Fibroblast of pulmonary artery (primary cell): ENCODE data around the gene SLC22A23.
A peak's percentile ranks its signal among the peaks of the same experiment; 100 is the strongest.

Experiments
- DNase-seq: peaks from one replicate; pipeline ENCODE4 v3.0.0-alpha.2; 2010; ENCODE audit warnings: low read depth
- H3K4me3 ChIP-seq: replicated peaks from 2 replicates; pipeline ENCODE4 v1.5.1; 2011; ENCODE audit warnings: low read depth, mild to moderate bottlenecking, control low read depth, low read length, moderate library complexity
- CTCF ChIP-seq: IDR thresholded peaks from 2 replicates; pipeline ENCODE4 v1.5.1; 2011; ENCODE audit warnings: mild to moderate bottlenecking, control low read depth, low read length, inconsistent platforms; ENCODE audit errors: missing control alignments

Gene SLC22A23

GRCh38 chr6:3456898-3457709 is at the start of gene SLC22A23:
Gene SLC22A23, minus strand, starts transcription at chr6:3457050. Its CDS starts 491 bp downstream, at chr6:3456559.
- DNase-seq = no peak
- TF ChIP-seq CTCF = peak; percentile 3
- peak within 1 kb of the TSS; percentile 62 for H3K4me3 ChIP-seq

- H3K4me3 ChIP-seq = no peak overlapping the region
- no peak for TF ChIP-seq CTCF
These were observed 49.4 kb upstream of the SLC22A23 start for GRCh38 chr6:3506200-3506599.

GRCh38 chr6:3504938-3505805 is 48.3 kb upstream of the SLC22A23 start:
- H3K4me3 ChIP-seq = no peak overlapping the region
- TF ChIP-seq CTCF = no peak
- no peak for DNase-seq

More at GRCh38 chr6:3506200-3506599, 49.4 kb upstream of the SLC22A23 start:
- DNase-seq = no peak

GRCh38 chr6:3504354-3504753 is 47.5 kb upstream of the SLC22A23 start:
- no peak for DNase-seq
- H3K4me3 ChIP-seq = no peak overlapping the region
- TF ChIP-seq CTCF = no peak

- no peak for TF ChIP-seq CTCF
- H3K4me3 ChIP-seq = no peak overlapping the region
- DNase-seq = no peak
These were observed 45.1 kb upstream of the SLC22A23 start for GRCh38 chr6:3501826-3502500.

GRCh38 chr6:3500262-3501014 is 43.6 kb upstream of the SLC22A23 start:
- TF ChIP-seq CTCF = no peak
- DNase-seq = no peak
- no peak overlapping the region for H3K4me3 ChIP-seq
